HK-2 (cell line): ENCODE data around the gene MRPL55.

Experiments
- DNase-seq: peaks from one replicate; pipeline ENCODE4 v3.0.0-alpha.2; 2018; ENCODE audit not compliant: unreplicated experiment

MRPL55 gene

GRCh38 chr1:228147768-228148167, 38.7 kb upstream of the MRPL55 start:
- no peak for DNase-seq

- no peak for DNase-seq
These were observed 38.1 kb upstream of the MRPL55 start for GRCh38 chr1:228147151-228147693.

- DNase-seq = no peak
These were observed 37.5 kb upstream of the MRPL55 start for GRCh38 chr1:228146417-228147150.

GRCh38 chr1:228145463-228146416, 36.6 kb upstream of the MRPL55 start:
- no peak for DNase-seq

- no peak for DNase-seq
These were observed 35.9 kb upstream of the MRPL55 start for GRCh38 chr1:228144993-228145343.

GRCh38 chr1:228144193-228144992, 35.3 kb upstream of the MRPL55 start:
- no peak for DNase-seq

- no peak for DNase-seq
These were observed 34.5 kb upstream of the MRPL55 start for GRCh38 chr1:228143480-228144192.

GRCh38 chr1:228142701-228143136, 33.6 kb upstream of the MRPL55 start:
- no peak for DNase-seq

- DNase-seq = no peak
These were observed 33.1 kb upstream of the MRPL55 start for GRCh38 chr1:228142155-228142691.

- peak; percentile 89 for DNase-seq
These were observed 32.3 kb upstream of the MRPL55 start for GRCh38 chr1:228141226-228142044.

- peak; percentile 41 for DNase-seq
These were observed 31.7 kb upstream of the MRPL55 start for GRCh38 chr1:228140724-228141225.

GRCh38 chr1:228139931-228140723, 31.0 kb upstream of the MRPL55 start, which contains the start of gene GUK1:
Gene GUK1 (plus strand): TSS chr1:228140279. CDS start chr1:228140303, 24 bp downstream.
- peak; percentile 100 for DNase-seq

GRCh38 chr1:228139406-228139930, 30.4 kb upstream of the MRPL55 start:
- no peak for DNase-seq

GRCh38 chr1:228136901-228137300, 27.8 kb upstream of the MRPL55 start:
- no peak for DNase-seq

- DNase-seq = no peak
These were observed 25.5 kb upstream of the MRPL55 start for GRCh38 chr1:228134591-228134990.

GRCh38 chr1:228131766-228132165, 22.7 kb upstream of the MRPL55 start:
- no peak for DNase-seq

GRCh38 chr1:228125185-228125584, 16.1 kb upstream of the MRPL55 start:
- no peak for DNase-seq

- DNase-seq = no peak
These were observed 14.4 kb upstream of the MRPL55 start for GRCh38 chr1:228123505-228123904.
